KMS-11 (cell line): ENCODE results near the gene PCNX2.

ENCODE experiments used
- H2AFZ ChIP-seq: fragments of 200-600 bp; sonication (generic); 2 replicates; pipeline ENCODE4 v1.6.1; 2016; ENCODE audit warnings: antibody characterized with exemption, mixed run types, low read depth
- H3K27ac ChIP-seq: fragments of 200-600 bp; sonication (generic); 2 replicates; pipeline ENCODE4 v1.6.1; 2016; ENCODE audit warnings: mild to moderate bottlenecking, mixed run types
- H3K27me3 ChIP-seq: fragments of 200-600 bp; sonication (generic); 2 replicates; pipeline ENCODE4 v1.6.1; 2017; ENCODE audit warnings: mild to moderate bottlenecking, low read depth, mixed run types, moderate library complexity; ENCODE audit not compliant: insufficient read depth
- H3K36me3 ChIP-seq: fragments of 200-600 bp; sonication (generic); 2 replicates; pipeline ENCODE4 v1.6.1; 2017; ENCODE audit warnings: mild to moderate bottlenecking, mixed run types; ENCODE audit not compliant: insufficient read depth
- H3K4me1 ChIP-seq: fragments of 200-600 bp; sonication (generic); 2 replicates; pipeline ENCODE4 v1.6.1; 2016; ENCODE audit warnings: mild to moderate bottlenecking, low read depth, mixed run types; ENCODE audit not compliant: poor library complexity, severe bottlenecking
- H3K4me2 ChIP-seq: fragments of 200-600 bp; sonication (generic); 2 replicates; pipeline ENCODE4 v1.7.0; 2016; ENCODE audit warnings: mild to moderate bottlenecking, mixed run types
- H3K4me3 ChIP-seq: fragments of 200-600 bp; sonication (generic); IDR thresholded peaks from 2 replicates; pipeline ENCODE4 v1.6.1; 2017; ENCODE audit warnings: low read depth, low read length, mixed read lengths; ENCODE audit not compliant: insufficient read depth
- H3K79me2 ChIP-seq: fragments of 200-600 bp; sonication (generic); 2 replicates; pipeline ENCODE4 v1.6.1; 2016; ENCODE audit warnings: low read depth, mixed run types; ENCODE audit not compliant: insufficient read depth
- H3K9ac ChIP-seq: fragments of 200-600 bp; sonication (generic); 2 replicates; pipeline ENCODE4 v1.6.1; 2016; ENCODE audit warnings: mild to moderate bottlenecking, mixed run types
- H4K20me1 ChIP-seq: fragments of 200-600 bp; sonication (generic); 2 replicates; pipeline ENCODE4 v1.6.1; 2016; ENCODE audit warnings: mild to moderate bottlenecking, mixed run types; ENCODE audit not compliant: insufficient read depth
- CTCF ChIP-seq: fragments of 200-600 bp; sonication (generic); conservative IDR thresholded peaks from 2 replicates; pipeline ENCODE4 v1.6.1; 2017; ENCODE audit warnings: low read depth, mild to moderate bottlenecking, antibody characterized with exemption, low read length, moderate library complexity, mixed read lengths

The PCNX2 gene

GRCh38 chr1:233016798-233017197 is 278.7 kb downstream of the PCNX2 start:
- TF ChIP-seq CTCF, result no peak
- Histone ChIP-seq H3K79me2 (no peaks in the 10 kb centered on the region), H3K27ac (no peak overlapping the region), H3K36me3 (no peaks in the 10 kb centered on the region), H3K4me3 (no peak overlapping the region), H3K27me3 (peaks cover 18% of the 10 kb centered on the region; the same call in 1 of the 2 replicates), H3K4me2 (peak overlapping the region; percentile 70), H3K4me1 (peaks cover 32% of the 10 kb centered on the region), H4K20me1 (no peaks in the 10 kb centered on the region), H2AFZ (no peak overlapping the region), H3K9ac (no peak overlapping the region)

GRCh38 chr1:233015965-233016364 is 279.6 kb downstream of the PCNX2 start:
- no peak overlapping the region for H3K9ac ChIP-seq
- peaks cover 32% of the 10 kb centered on the region for H3K4me1 ChIP-seq
- no peak overlapping the region for H3K27ac ChIP-seq
- no peak for TF ChIP-seq CTCF
- no peaks in the 10 kb centered on the region for H3K36me3 ChIP-seq
- peak overlapping the region; percentile 70 for H3K4me2 ChIP-seq
- H2AFZ ChIP-seq, result no peak overlapping the region
- no peaks in the 10 kb centered on the region for H3K79me2 ChIP-seq
- H3K4me3 ChIP-seq, result no peak overlapping the region
- H3K27me3 ChIP-seq, result peaks cover 18% of the 10 kb centered on the region; the same call in 1 of the 2 replicates
- no peaks in the 10 kb centered on the region for H4K20me1 ChIP-seq

GRCh38 chr1:233012021-233012420 is 283.5 kb downstream of the PCNX2 start:
- no peak overlapping the region for H3K27ac ChIP-seq

GRCh38 chr1:233010146-233010545 is 285.4 kb downstream of the PCNX2 start:
- TF ChIP-seq CTCF, result no peak
- no peak overlapping the region for H3K27ac ChIP-seq

More at GRCh38 chr1:233012021-233012420, 283.5 kb downstream of the PCNX2 start:
- no peak for TF ChIP-seq CTCF
- no peaks in the 10 kb centered on the region for H3K79me2 ChIP-seq
- no peak overlapping the region for H2AFZ ChIP-seq
- no peak overlapping the region for H3K4me2 ChIP-seq
- H4K20me1 ChIP-seq, result no peaks in the 10 kb centered on the region
- H3K4me1 ChIP-seq, result peaks cover 25% of the 10 kb centered on the region
- no peak overlapping the region for H3K9ac ChIP-seq
- H3K4me3 ChIP-seq, result no peak overlapping the region
- peaks cover 18% of the 10 kb centered on the region; the same call in 1 of the 2 replicates for H3K27me3 ChIP-seq
- H3K36me3 ChIP-seq, result no peaks in the 10 kb centered on the region

More at GRCh38 chr1:233010146-233010545, 285.4 kb downstream of the PCNX2 start:
- Histone ChIP-seq H3K36me3 (no peaks in the 10 kb centered on the region), H3K79me2 (no peaks in the 10 kb centered on the region), H3K27me3 (peaks cover 18% of the 10 kb centered on the region; the same call in 1 of the 2 replicates), H4K20me1 (no peaks in the 10 kb centered on the region), H3K4me2 (no peak overlapping the region), H3K4me3 (no peak overlapping the region), H3K4me1 (peaks cover 6% of the 10 kb centered on the region), H3K9ac (no peak overlapping the region), H2AFZ (no peak overlapping the region)
